ENCODE measurements around the gene C3orf38.

DNA sequence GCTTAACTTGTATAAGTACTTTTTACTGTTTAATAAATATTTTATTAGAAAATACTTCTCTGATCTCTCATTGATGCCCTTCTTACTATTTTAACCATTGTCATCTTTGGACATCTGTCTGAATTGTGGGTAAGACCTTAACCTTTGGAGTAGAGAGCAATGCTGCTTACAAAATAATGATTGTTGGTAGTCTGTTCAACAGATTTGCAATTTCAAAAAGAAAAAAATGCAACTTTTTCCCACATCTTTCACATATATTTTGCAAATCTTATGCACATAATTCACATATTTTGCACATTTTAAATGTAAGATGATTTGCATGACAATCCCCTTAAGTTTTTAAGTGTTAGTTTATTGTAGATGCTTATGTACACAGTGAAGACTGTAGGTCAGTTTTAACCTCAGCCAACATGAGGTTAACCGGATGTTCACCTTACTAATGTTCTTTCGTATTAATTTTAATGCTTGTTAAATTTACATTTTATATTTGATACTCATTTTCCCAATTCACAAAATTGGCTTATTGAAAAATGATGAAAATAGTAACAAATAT, 16.7 kb downstream of the C3orf38 start:
- TF ChIP-seq, protein P1, sequence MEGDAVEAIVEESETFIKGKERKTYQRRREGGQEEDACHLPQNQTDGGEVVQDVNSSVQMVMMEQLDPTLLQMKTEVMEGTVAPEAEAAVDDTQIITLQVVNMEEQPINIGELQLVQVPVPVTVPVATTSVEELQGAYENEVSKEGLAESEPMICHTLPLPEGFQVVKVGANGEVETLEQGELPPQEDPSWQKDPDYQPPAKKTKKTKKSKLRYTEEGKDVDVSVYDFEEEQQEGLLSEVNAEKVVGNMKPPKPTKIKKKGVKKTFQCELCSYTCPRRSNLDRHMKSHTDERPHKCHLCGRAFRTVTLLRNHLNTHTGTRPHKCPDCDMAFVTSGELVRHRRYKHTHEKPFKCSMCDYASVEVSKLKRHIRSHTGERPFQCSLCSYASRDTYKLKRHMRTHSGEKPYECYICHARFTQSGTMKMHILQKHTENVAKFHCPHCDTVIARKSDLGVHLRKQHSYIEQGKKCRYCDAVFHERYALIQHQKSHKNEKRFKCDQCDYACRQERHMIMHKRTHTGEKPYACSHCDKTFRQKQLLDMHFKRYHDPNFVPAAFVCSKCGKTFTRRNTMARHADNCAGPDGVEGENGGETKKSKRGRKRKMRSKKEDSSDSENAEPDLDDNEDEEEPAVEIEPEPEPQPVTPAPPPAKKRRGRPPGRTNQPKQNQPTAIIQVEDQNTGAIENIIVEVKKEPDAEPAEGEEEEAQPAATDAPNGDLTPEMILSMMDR (IDR thresholded peaks at IDR 0.05 in 4 of 5, conservative IDR thresholded peaks at IDR 0.05 in 1 of 5), result no peak
- no peak for TF ChIP-seq POLR2A (IDR thresholded peaks at IDR 0.05)
